ENCODE results near the gene MAN1A1. TPM values are rescaled to one million over a fixed set of nuclear protein-coding genes. Genes with fewer than 3 reads are reported as not detected.

Gene MAN1A1
- polyA plus RNA-seq, 1 donor (not counting 4 experiments of a cell fraction or from before 2014, with no cell fraction given): 20.2 TPM

GRCh38 chr6:119195848-119196247 lies 153.7 kb downstream of the MAN1A1 start:
- Histone ChIP-seq H3K9me3 (ENCODE audit: control insufficient read depth, low read depth, low read length) (no peaks in the 10 kb centered on the region), H3K9me1 (ENCODE audit: control insufficient read depth, extremely low read depth, insufficient read depth, low read length) (no peaks in the 10 kb centered on the region), H3K79me2 (ENCODE audit: control insufficient read depth, insufficient read depth, low read length) (no peaks in the 10 kb centered on the region), H3K4me2 (ENCODE audit: control insufficient read depth, extremely low read depth, insufficient read depth, low read depth, low read length) (no peak overlapping the region), H2AFZ (ENCODE audit: control insufficient read depth, low read length) (no peak overlapping the region), H3K4me3 (ENCODE audit: control insufficient read depth in 2 of 3, extremely low read depth in 1 of 3, insufficient read depth in 2 of 3, low read depth in 1 of 3, low read length in 3 of 3) (no peak overlapping the region), H3K27ac (ENCODE audit: control insufficient read depth, insufficient read depth, low read length) (no peak overlapping the region), H4K20me1 (ENCODE audit: control insufficient read depth, extremely low read depth, insufficient read depth, low read length) (no peaks in the 10 kb centered on the region), H3K27me3 (ENCODE audit: control insufficient read depth, extremely low read depth, insufficient read depth, low read length) (no peaks in the 10 kb centered on the region), H3K4me1 (ENCODE audit: control insufficient read depth, extremely low read depth, insufficient read depth, low read length) (no peaks in the 10 kb centered on the region), H3K9ac (ENCODE audit: control insufficient read depth, extremely low read depth, insufficient read depth, low read length) (no peak overlapping the region), H3K36me3 (ENCODE audit: control insufficient read depth in 2 of 2, extremely low read depth in 1 of 2, insufficient read depth in 2 of 2, low read length in 2 of 2) (peaks cover 0 to 3% of the 10 kb centered on the region in 2 experiments)
- no peak for DNase-seq (ENCODE audit: low read depth, low spot score)
- dilution Hi-C loops (cut with MboI; ENCODE audit: extremely low pct_ligation_motif_present, low sequenced_read_pairs): no loop called here
- no peak for FAIRE-seq
- TF ChIP-seq EZH2 (IDR thresholded peaks at IDR 0.05; ENCODE audit: low read length) (no peak), CTCF (optimal IDR thresholded peaks at IDR 0.05 in 1 of 3, IDR thresholded peaks at IDR 0.05 in 1 of 3, conservative IDR thresholded peaks at IDR 0.05 in 1 of 3; ENCODE audit: extremely low read depth in 1 of 3, insufficient read depth in 2 of 3, low read length in 3 of 3) (no peak)

GRCh38 chr6:119195204-119195603 lies 154.4 kb downstream of the MAN1A1 start:
- H3K27me3 ChIP-seq (ENCODE audit: control insufficient read depth, extremely low read depth, insufficient read depth, low read length): no peaks in the 10 kb centered on the region
- H3K4me3 ChIP-seq (ENCODE audit: control insufficient read depth in 2 of 3, extremely low read depth in 1 of 3, insufficient read depth in 2 of 3, low read depth in 1 of 3, low read length in 3 of 3): no peak overlapping the region
- no peaks in the 10 kb centered on the region for H4K20me1 ChIP-seq (ENCODE audit: control insufficient read depth, extremely low read depth, insufficient read depth, low read length)
- H3K9me3 ChIP-seq (ENCODE audit: control insufficient read depth, low read depth, low read length): no peaks in the 10 kb centered on the region
- H3K79me2 ChIP-seq (ENCODE audit: control insufficient read depth, insufficient read depth, low read length): no peaks in the 10 kb centered on the region
- DNase-seq (ENCODE audit: low read depth, low spot score) (no peak), FAIRE-seq (no peak)
- dilution Hi-C loops (cut with MboI; ENCODE audit: extremely low pct_ligation_motif_present, low sequenced_read_pairs): no loop called here
- no peak overlapping the region for H3K9ac ChIP-seq (ENCODE audit: control insufficient read depth, extremely low read depth, insufficient read depth, low read length)
- TF ChIP-seq EZH2 (IDR thresholded peaks at IDR 0.05; ENCODE audit: low read length) (no peak), CTCF (optimal IDR thresholded peaks at IDR 0.05 in 1 of 3, IDR thresholded peaks at IDR 0.05 in 1 of 3, conservative IDR thresholded peaks at IDR 0.05 in 1 of 3; ENCODE audit: extremely low read depth in 1 of 3, insufficient read depth in 2 of 3, low read length in 3 of 3) (no peak)
- H3K4me1 ChIP-seq (ENCODE audit: control insufficient read depth, extremely low read depth, insufficient read depth, low read length): no peaks in the 10 kb centered on the region
- no peak overlapping the region for H3K27ac ChIP-seq (ENCODE audit: control insufficient read depth, insufficient read depth, low read length)
- H2AFZ ChIP-seq (ENCODE audit: control insufficient read depth, low read length): no peak overlapping the region
- no peaks in the 10 kb centered on the region for H3K9me1 ChIP-seq (ENCODE audit: control insufficient read depth, extremely low read depth, insufficient read depth, low read length)
- H3K36me3 ChIP-seq (ENCODE audit: control insufficient read depth in 2 of 2, extremely low read depth in 1 of 2, insufficient read depth in 2 of 2, low read length in 2 of 2): peaks cover 0 to 2% of the 10 kb centered on the region in 2 experiments
- H3K4me2 ChIP-seq (ENCODE audit: control insufficient read depth, extremely low read depth, insufficient read depth, low read depth, low read length): no peak overlapping the region

Data from keratinocyte (primary cell).